HEK293 (cell line): Measurements from ENCODE around the gene PRPSAP2.
A peak's percentile ranks its signal among the peaks of the same experiment; 100 is the strongest.

Source experiments
- EGR2 ChIP-seq: fragments of 450-650 bp; formaldehyde crosslinking; IDR thresholded peaks from 2 replicates; pipeline ENCODE4 v1.5.1; 2016; ENCODE audit warnings: low read depth, missing biosample characterization, missing genetic modification characterization
- PATZ1 ChIP-seq: fragments of 450-650 bp; formaldehyde crosslinking; IDR thresholded peaks from 2 replicates; pipeline ENCODE4 v1.5.1; 2016; ENCODE audit warnings: missing biosample characterization, missing genetic modification characterization
- PRDM6 ChIP-seq: fragments of 450-650 bp; formaldehyde crosslinking; IDR thresholded peaks from 2 replicates; pipeline ENCODE4 v1.5.1; 2017; ENCODE audit warnings: missing biosample characterization, missing genetic modification characterization
- RBAK ChIP-seq: fragments of 450-650 bp; formaldehyde crosslinking; IDR thresholded peaks from 2 replicates; pipeline ENCODE4 v1.5.1; 2016; ENCODE audit warnings: missing biosample characterization, missing genetic modification characterization
- SETDB1 ChIP-seq: IDR thresholded peaks from one replicate; pipeline ENCODE4 v1.6.1; 2017; ENCODE audit warnings: mild to moderate bottlenecking, low read length, moderate library complexity, mixed read lengths; ENCODE audit not compliant: insufficient read length
- SP2 ChIP-seq: fragments of 450-650 bp; formaldehyde crosslinking; IDR thresholded peaks from 2 replicates; pipeline ENCODE4 v1.5.1; 2016; ENCODE audit warnings: missing biosample characterization, missing genetic modification characterization
- ZBTB17 ChIP-seq: fragments of 450-650 bp; formaldehyde crosslinking; IDR thresholded peaks from 2 replicates; pipeline ENCODE4 v1.5.1; 2016; ENCODE audit warnings: missing biosample characterization, missing genetic modification characterization
- ZBTB8A ChIP-seq: fragments of 450-650 bp; formaldehyde crosslinking; IDR thresholded peaks from 2 replicates; pipeline ENCODE4 v1.5.1; 2016; ENCODE audit warnings: missing biosample characterization, missing genetic modification characterization
- ZEB2 ChIP-seq: fragments of 450-650 bp; formaldehyde crosslinking; IDR thresholded peaks from 2 replicates; pipeline ENCODE4 v1.5.1; 2016; ENCODE audit warnings: missing biosample characterization, missing genetic modification characterization
- ZFHX2 ChIP-seq: fragments of 450-650 bp; formaldehyde crosslinking; conservative IDR thresholded peaks from 2 replicates; pipeline ENCODE4 v1.5.1; 2016; ENCODE audit warnings: missing biosample characterization, missing genetic modification characterization
- ZFP41 ChIP-seq: fragments of 450-650 bp; formaldehyde crosslinking; IDR thresholded peaks from 2 replicates; pipeline ENCODE4 v1.5.1; 2016; ENCODE audit warnings: missing biosample characterization, missing genetic modification characterization, borderline replicate concordance
- ZIC2 ChIP-seq: fragments of 450-650 bp; formaldehyde crosslinking; IDR thresholded peaks from 2 replicates; pipeline ENCODE4 v1.5.1; 2016; ENCODE audit warnings: missing biosample characterization, missing genetic modification characterization
- ZNF140 ChIP-seq: fragments of 450-650 bp; formaldehyde crosslinking; IDR thresholded peaks from 2 replicates; pipeline ENCODE4 v1.5.1; 2016; ENCODE audit warnings: missing biosample characterization, missing genetic modification characterization
- ZNF175 ChIP-seq: fragments of 450-650 bp; formaldehyde crosslinking; IDR thresholded peaks from 2 replicates; pipeline ENCODE4 v1.5.1; 2016; ENCODE audit warnings: missing biosample characterization, missing genetic modification characterization
- ZNF19 ChIP-seq: fragments of 450-650 bp; formaldehyde crosslinking; IDR thresholded peaks from 2 replicates; pipeline ENCODE4; 2016; ENCODE audit warnings: missing biosample characterization, missing genetic modification characterization, low read depth
- ZNF239 ChIP-seq: fragments of 450-650 bp; formaldehyde crosslinking; IDR thresholded peaks from 2 replicates; pipeline ENCODE4 v1.5.1; 2016; ENCODE audit warnings: missing biosample characterization, missing genetic modification characterization
- ZNF311 ChIP-seq: fragments of 450-650 bp; formaldehyde crosslinking; IDR thresholded peaks from 2 replicates; pipeline ENCODE4 v1.5.1; 2017; ENCODE audit warnings: missing biosample characterization, missing genetic modification characterization, borderline replicate concordance
- ZNF416 ChIP-seq: fragments of 450-650 bp; formaldehyde crosslinking; IDR thresholded peaks from 2 replicates; pipeline ENCODE4 v1.5.1; 2016; ENCODE audit warnings: missing biosample characterization, missing genetic modification characterization
- ZNF776 ChIP-seq: fragments of 450-650 bp; formaldehyde crosslinking; IDR thresholded peaks from 2 replicates; pipeline ENCODE4 v1.5.0; 2017; ENCODE audit warnings: missing biosample characterization, missing genetic modification characterization, borderline replicate concordance
- TF ChIP-seq, protein P1 (sequence below): fragments of 450-650 bp; IDR thresholded peaks from 2 replicates; pipeline ENCODE4 v1.5.1; 2018; ENCODE audit warnings: missing biosample characterization, mild to moderate bottlenecking, missing genetic modification characterization
- TF ChIP-seq, protein P2 (sequence below): fragments of 450-650 bp; formaldehyde crosslinking; IDR thresholded peaks from 2 replicates; pipeline ENCODE4 v1.5.1; 2016; ENCODE audit warnings: missing biosample characterization, missing genetic modification characterization, low read depth

The PRPSAP2 gene

DNA sequence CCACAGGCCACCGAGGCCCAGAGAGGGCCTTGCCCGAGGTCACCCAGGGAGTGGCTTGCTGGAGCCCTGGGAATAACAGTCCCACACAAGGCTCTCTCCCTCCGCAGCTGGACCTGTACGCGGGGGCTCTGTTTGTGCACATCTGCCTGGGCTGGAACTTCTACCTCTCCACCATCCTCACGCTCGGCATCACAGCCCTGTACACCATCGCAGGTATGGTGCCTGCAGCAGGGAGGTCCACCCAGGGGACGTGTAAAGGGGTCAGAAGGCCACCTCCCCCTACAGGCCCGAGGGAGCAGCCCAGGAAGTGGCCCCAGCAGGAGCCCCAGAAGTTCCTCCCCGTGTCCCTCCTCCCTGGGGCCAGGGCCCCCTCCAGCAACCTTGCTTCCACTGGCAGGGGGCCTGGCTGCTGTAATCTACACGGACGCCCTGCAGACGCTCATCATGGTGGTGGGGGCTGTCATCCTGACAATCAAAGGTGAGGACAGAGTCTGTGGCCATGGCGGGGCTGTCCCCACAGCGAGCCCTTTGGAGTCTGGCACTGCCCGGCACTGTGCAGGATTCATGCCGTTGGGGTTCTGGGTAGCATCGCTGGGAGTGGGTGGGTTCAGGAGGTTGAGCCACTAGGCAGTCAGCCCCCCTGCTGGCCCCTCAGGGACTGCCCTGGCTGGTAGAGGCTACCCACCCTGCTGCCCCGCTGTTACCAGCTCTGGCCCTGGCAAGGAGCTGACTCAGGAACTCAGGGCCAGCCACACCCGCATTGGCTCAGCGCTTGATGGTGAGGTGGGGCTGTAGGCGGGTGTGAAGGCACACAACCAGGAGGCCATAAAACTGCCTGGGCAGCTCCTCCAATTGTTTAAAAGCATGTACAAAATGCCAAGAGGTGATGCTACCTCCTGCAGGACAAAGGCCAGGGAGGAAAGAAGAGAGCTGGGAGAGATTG, 111.3 kb downstream of the PRPSAP2 start (continued):
- TF ChIP-seq PATZ1 (tag by site-specific recombination) (no peak; the same call in 1 of the 2 replicates), ZNF776 (tag by site-specific recombination) (no peak), ZNF140 (tag by site-specific recombination) (no peak), EGR2 (peak; percentile 33; the same call in 1 of the 2 replicates), ZIC2 (tag by site-specific recombination) (peak; percentile 98), RBAK (no peak), ZEB2 (tag by site-specific recombination) (no peak), ZNF416 (tag by site-specific recombination) (no peak), PRDM6 (no peak), ZFHX2 (tag by site-specific recombination) (peak; percentile 58), SP2 (tag by site-specific recombination) (0 out of 2 replicates have a peak, but pooled peaks have one; percentile 14), ZNF175 (tag by site-specific recombination) (no peak), ZNF239 (tag by site-specific recombination) (no peak), ZBTB17 (tag by site-specific recombination) (no peak), ZNF311 (tag by site-specific recombination) (no peak), ZBTB8A (tag by site-specific recombination) (no peak), ZNF19 (tag by site-specific recombination) (no peak), SETDB1 (no peak), ZFP41 (no peak)
- TF ChIP-seq, protein P1, sequence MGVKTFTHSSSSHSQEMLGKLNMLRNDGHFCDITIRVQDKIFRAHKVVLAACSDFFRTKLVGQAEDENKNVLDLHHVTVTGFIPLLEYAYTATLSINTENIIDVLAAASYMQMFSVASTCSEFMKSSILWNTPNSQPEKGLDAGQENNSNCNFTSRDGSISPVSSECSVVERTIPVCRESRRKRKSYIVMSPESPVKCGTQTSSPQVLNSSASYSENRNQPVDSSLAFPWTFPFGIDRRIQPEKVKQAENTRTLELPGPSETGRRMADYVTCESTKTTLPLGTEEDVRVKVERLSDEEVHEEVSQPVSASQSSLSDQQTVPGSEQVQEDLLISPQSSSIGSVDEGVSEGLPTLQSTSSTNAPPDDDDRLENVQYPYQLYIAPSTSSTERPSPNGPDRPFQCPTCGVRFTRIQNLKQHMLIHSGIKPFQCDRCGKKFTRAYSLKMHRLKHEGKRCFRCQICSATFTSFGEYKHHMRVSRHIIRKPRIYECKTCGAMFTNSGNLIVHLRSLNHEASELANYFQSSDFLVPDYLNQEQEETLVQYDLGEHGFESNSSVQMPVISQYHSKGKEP (tag by site-specific recombination) = no peak
- TF ChIP-seq, protein P2, sequence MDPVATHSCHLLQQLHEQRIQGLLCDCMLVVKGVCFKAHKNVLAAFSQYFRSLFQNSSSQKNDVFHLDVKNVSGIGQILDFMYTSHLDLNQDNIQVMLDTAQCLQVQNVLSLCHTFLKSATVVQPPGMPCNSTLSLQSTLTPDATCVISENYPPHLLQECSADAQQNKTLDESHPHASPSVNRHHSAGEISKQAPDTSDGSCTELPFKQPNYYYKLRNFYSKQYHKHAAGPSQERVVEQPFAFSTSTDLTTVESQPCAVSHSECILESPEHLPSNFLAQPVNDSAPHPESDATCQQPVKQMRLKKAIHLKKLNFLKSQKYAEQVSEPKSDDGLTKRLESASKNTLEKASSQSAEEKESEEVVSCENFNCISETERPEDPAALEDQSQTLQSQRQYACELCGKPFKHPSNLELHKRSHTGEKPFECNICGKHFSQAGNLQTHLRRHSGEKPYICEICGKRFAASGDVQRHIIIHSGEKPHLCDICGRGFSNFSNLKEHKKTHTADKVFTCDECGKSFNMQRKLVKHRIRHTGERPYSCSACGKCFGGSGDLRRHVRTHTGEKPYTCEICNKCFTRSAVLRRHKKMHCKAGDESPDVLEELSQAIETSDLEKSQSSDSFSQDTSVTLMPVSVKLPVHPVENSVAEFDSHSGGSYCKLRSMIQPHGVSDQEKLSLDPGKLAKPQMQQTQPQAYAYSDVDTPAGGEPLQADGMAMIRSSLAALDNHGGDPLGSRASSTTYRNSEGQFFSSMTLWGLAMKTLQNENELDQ (tag by site-specific recombination) = no peak
